ENCODE data around the gene ZNF516.

ZNF516 gene

DNA sequence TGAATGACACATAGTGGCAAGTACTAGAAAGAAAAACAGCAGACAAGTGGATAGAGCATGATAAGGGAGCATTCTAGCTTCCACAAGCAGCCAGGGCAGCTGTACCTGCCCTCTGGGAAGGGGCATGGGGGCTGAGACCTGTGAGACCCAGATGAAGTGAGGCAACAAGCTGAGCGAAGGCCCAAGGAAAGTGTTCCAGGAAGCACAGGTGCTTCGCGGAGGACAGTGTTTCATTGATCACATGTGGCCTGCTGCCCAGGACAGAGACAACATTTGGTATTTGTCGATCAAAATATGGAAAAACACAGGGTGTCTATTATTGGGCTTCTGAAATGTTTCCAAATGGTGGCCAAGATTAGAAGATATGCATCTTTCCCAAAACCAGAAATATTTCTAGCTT, 149.1 kb downstream of the ZNF516 start:
- no peak overlapping the region for H3K4me3 ChIP-seq (ENCODE audit: low read depth in 1 of 2, low read length in 2 of 2)
- no peaks in the 10 kb centered on the region for H3K27me3 ChIP-seq (ENCODE audit: control insufficient read depth in 1 of 2, insufficient read depth in 2 of 2, low read length in 2 of 2)
- H3K36me3 ChIP-seq (ENCODE audit: insufficient read depth, low read length), result no peaks in the 10 kb centered on the region
- H3K9me3 ChIP-seq (ENCODE audit: low read length), result no peaks in the 10 kb centered on the region
- no peak overlapping the region for H3K9ac ChIP-seq (ENCODE audit: low read length)
- H3K27ac ChIP-seq (ENCODE audit: low read depth, low read length), result no peak overlapping the region
- peaks cover 13% of the 10 kb centered on the region for H3K4me1 ChIP-seq (ENCODE audit: insufficient read depth, low read length)

DNA sequence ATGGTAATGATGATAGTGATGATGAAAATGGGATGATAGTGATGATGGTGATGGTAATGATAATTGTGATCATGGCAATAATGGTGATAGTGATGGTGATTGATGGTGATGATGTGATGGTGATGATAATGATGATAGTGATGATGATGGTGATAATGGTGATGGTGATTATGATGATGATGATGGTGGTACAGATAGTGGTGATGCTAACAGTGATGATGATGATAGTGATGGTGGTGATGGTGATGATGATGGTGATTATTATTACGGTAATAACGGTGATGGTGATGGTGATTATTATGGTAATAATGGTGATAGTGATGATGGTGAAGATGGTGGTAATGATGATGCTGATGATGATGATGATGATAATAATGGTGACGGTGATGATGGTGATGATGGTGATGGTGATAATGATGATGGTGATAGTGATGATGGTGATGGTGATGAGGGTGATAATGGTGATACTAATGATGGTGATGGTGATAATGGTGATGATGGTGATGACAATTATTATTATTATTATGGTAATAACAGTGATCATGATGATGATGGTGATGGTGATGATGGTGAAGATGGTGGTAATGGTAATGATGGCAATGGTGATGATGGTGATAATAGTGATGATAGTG, 151.0 kb downstream of the ZNF516 start:
- H3K9ac ChIP-seq (ENCODE audit: low read length), result no peak overlapping the region
- no peak overlapping the region for H3K4me3 ChIP-seq (ENCODE audit: low read depth in 1 of 2, low read length in 2 of 2)
- no peaks in the 10 kb centered on the region for H3K36me3 ChIP-seq (ENCODE audit: insufficient read depth, low read length)
- no peaks in the 10 kb centered on the region for H3K27me3 ChIP-seq (ENCODE audit: control insufficient read depth in 1 of 2, insufficient read depth in 2 of 2, low read length in 2 of 2)
- no peaks in the 10 kb centered on the region for H3K9me3 ChIP-seq (ENCODE audit: low read length)
- H3K4me1 ChIP-seq (ENCODE audit: insufficient read depth, low read length), result peaks cover 10% of the 10 kb centered on the region
- no peak overlapping the region for H3K27ac ChIP-seq (ENCODE audit: low read depth, low read length)

DNA sequence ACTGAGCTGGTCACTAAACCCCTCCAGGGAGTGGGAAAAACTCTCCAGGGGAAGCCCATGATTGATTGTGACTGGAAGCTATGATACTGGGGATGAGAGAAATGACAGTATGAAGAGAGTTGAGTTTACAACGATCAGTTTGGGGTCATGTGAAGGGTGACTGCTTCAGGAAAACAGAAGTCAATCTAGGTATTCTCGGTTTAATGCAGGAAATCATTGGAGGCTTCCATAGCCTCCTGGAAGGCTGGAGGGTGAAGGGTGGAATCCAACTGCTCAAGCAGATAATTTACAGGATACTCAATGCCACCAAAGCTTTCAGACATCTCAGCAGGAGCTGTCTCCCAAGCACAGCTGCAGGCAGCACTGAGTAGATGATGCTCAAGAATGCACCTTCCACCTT, 154.6 kb downstream of the ZNF516 start:
- Histone ChIP-seq H3K4me1 (ENCODE audit: insufficient read depth, low read length) (peaks cover 3% of the 10 kb centered on the region), H3K9ac (ENCODE audit: low read length) (no peak overlapping the region), H3K27ac (ENCODE audit: low read depth, low read length) (no peak overlapping the region), H3K9me3 (ENCODE audit: low read length) (no peaks in the 10 kb centered on the region), H3K27me3 (ENCODE audit: control insufficient read depth in 1 of 2, insufficient read depth in 2 of 2, low read length in 2 of 2) (no peaks in the 10 kb centered on the region), H3K4me3 (ENCODE audit: low read depth in 1 of 2, low read length in 2 of 2) (no peak overlapping the region), H3K36me3 (ENCODE audit: insufficient read depth, low read length) (no peaks in the 10 kb centered on the region)

DNA sequence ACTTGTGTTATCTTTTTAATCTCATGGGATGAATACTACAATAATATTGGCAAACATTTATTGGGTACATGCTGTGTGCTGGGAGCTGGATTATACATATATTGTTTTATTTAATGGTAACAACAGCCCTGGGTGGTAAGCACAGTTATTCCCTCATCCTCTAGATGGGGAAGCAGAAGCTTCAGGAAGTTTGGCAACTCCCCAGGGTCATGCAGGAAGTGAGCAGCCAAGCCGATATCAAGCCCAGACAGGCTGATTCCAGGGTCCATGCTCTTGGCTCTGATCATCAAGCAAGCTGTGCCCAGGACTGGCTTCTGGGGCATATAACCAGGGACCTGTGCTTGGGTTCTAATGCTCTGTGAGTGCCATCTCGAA, 155.8 kb downstream of the ZNF516 start:
- Histone ChIP-seq H3K27me3 (ENCODE audit: control insufficient read depth in 1 of 2, insufficient read depth in 2 of 2, low read length in 2 of 2) (no peaks in the 10 kb centered on the region), H3K27ac (ENCODE audit: low read depth, low read length) (no peak overlapping the region), H3K4me1 (ENCODE audit: insufficient read depth, low read length) (peaks cover 3% of the 10 kb centered on the region), H3K36me3 (ENCODE audit: insufficient read depth, low read length) (no peaks in the 10 kb centered on the region), H3K4me3 (ENCODE audit: low read depth in 1 of 2, low read length in 2 of 2) (no peak overlapping the region), H3K9ac (ENCODE audit: low read length) (no peak overlapping the region), H3K9me3 (ENCODE audit: low read length) (no peaks in the 10 kb centered on the region)

DNA sequence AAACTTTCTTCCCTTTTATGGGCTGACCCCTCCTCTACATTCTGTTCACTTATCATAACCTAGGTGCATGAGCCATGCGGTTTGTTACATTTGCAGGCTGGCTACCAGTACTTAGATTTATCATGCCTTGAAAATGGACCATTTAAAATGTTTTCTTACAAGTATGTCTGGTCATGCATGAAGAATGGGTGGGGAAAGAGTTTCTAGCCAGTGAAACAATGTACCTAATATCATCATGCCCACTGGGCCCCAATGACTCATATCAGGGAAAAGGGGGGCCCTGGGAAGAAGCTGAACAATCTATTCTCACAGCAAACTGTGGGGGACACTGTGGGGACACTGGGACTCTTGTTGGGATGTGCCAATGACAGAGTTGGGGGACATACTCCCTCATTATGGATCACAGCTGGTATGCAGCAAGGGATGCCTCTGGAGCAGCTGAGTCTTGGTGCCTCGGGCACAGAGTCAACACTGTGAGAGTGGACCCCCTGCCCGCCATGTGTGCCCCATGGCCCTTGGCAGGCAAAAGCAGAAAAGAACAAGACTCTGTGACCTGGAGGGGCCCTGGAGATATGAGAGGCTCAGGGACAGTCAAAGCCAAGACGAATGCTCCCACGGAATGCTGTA, 156.3 kb downstream of the ZNF516 start:
- Histone ChIP-seq H3K36me3 (ENCODE audit: insufficient read depth, low read length) (no peaks in the 10 kb centered on the region), H3K27me3 (ENCODE audit: control insufficient read depth in 1 of 2, insufficient read depth in 2 of 2, low read length in 2 of 2) (no peaks in the 10 kb centered on the region), H3K27ac (ENCODE audit: low read depth, low read length) (no peak overlapping the region), H3K9me3 (ENCODE audit: low read length) (no peaks in the 10 kb centered on the region), H3K9ac (ENCODE audit: low read length) (no peak overlapping the region), H3K4me1 (ENCODE audit: insufficient read depth, low read length) (peaks cover 3% of the 10 kb centered on the region), H3K4me3 (ENCODE audit: low read depth in 1 of 2, low read length in 2 of 2) (no peak overlapping the region)

DNA sequence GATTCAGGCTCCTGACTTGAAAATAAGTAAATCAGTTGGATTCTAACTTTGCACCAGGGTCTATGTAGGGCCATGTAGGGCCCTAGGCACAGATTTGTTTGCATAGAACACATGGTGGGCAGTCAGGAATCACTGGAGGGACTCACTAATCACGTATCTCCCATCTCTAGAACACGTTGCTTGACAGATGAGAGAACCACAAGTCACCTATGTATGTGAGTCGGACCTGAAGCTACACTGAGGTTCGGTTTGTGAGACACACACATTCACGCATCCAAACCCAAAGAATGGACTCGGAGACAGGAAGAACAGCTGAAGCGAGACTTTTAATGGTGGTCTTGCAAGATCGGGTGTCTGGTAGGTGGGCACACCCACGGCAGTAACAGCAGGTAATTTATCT, 157.0 kb downstream of the ZNF516 start:
- no peaks in the 10 kb centered on the region for H3K36me3 ChIP-seq (ENCODE audit: insufficient read depth, low read length)
- no peaks in the 10 kb centered on the region for H3K9me3 ChIP-seq (ENCODE audit: low read length)
- H3K9ac ChIP-seq (ENCODE audit: low read length), result no peak overlapping the region
- peaks cover 3% of the 10 kb centered on the region for H3K4me1 ChIP-seq (ENCODE audit: insufficient read depth, low read length)
- no peak overlapping the region for H3K4me3 ChIP-seq (ENCODE audit: low read depth in 1 of 2, low read length in 2 of 2)
- H3K27ac ChIP-seq (ENCODE audit: low read depth, low read length), result no peak overlapping the region
- no peaks in the 10 kb centered on the region for H3K27me3 ChIP-seq (ENCODE audit: control insufficient read depth in 1 of 2, insufficient read depth in 2 of 2, low read length in 2 of 2)

DNA sequence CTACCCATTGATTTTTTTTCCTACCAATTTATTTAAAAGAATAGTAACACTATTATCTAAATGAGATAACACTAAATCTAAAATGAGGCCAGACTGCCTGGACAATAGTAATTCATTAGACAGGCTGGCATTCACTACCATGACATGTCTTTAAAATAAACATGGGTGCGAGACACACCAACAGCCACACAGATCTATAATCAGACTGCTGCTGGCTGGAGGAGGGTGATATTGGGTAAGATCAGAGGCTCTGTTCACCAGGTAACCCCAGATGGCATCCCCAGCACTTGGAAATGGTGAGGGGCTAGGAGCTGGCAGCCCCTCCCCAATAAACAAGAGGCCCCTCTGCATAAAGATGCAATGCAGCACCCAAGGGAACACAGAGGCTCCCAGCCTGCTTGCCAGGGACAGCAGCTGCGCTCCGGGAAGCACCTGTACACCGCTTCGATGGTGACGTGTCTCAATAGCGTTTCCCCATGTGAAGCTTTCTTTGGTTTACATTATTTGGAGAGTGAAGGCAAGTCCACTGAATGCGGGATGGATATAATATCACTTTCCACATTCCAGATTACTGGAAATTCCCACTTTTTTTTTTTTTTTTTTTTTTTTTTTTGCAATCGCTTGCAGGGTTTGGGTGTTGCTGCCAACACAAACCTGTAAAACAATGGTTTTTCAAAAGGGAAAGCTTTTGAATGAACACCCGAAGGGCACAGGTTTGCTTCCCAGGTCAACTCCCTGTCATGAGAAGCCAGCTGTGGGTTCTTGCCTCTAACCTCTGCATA, 159.0 kb downstream of the ZNF516 start:
- peaks cover 3% of the 10 kb centered on the region for H3K4me1 ChIP-seq (ENCODE audit: insufficient read depth, low read length)
- H3K4me3 ChIP-seq (ENCODE audit: low read depth in 1 of 2, low read length in 2 of 2), result no peak overlapping the region
- no peaks in the 10 kb centered on the region for H3K27me3 ChIP-seq (ENCODE audit: control insufficient read depth in 1 of 2, insufficient read depth in 2 of 2, low read length in 2 of 2)
- H3K36me3 ChIP-seq (ENCODE audit: insufficient read depth, low read length), result no peaks in the 10 kb centered on the region
- no peaks in the 10 kb centered on the region for H3K9me3 ChIP-seq (ENCODE audit: low read length)
- no peak overlapping the region for H3K9ac ChIP-seq (ENCODE audit: low read length)
- H3K27ac ChIP-seq (ENCODE audit: low read depth, low read length), result no peak overlapping the region

DNA sequence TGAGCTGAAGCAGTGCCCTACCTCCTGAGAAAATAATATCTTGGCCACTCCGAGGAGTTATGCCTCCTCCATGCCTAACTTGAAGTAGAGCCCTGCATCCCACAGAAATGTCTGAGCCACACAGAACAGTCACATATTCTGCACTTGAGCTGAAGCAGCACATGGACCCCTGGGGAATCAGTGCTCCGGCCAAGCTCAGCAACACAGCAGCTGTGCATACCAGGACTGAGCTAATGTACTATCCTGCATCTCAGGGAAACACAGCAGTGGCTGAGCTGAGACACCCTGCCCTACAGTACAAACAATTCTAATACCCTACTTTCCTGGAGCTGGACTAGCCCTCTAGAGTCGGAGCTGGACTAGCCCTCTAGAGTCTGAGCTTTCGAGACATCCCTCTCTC, 166.9 kb downstream of the ZNF516 start:
- H3K27me3 ChIP-seq (ENCODE audit: control insufficient read depth in 1 of 2, insufficient read depth in 2 of 2, low read length in 2 of 2), result no peaks in the 10 kb centered on the region

DNA sequence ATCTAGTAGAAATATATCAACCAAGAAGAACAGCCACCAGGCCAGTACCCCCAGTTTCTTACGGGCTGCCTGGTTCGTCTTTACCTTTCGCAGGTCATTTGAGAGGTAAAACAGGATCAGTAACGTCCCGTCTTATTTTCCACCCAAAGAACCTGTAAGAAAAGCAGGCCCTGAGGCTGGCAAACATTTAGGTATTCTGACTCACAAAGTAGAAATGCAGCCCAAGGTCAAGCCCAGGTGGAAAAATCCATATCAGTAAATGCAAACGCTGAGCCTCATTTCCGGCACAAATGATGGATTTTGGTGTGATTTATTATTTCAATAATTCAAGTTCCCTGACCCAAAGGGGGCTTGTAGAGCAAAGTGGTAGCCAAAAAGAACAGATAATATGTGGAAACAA, 171.2 kb downstream of the ZNF516 start:
- Histone ChIP-seq H3K27me3 (ENCODE audit: control insufficient read depth in 1 of 2, insufficient read depth in 2 of 2, low read length in 2 of 2) (no peaks in the 10 kb centered on the region), H3K36me3 (ENCODE audit: insufficient read depth, low read length) (no peaks in the 10 kb centered on the region), H3K9me3 (ENCODE audit: low read length) (no peaks in the 10 kb centered on the region), H3K27ac (ENCODE audit: low read depth, low read length) (no peak overlapping the region), H3K9ac (ENCODE audit: low read length) (no peak overlapping the region), H3K4me1 (ENCODE audit: insufficient read depth, low read length) (no peaks in the 10 kb centered on the region), H3K4me3 (ENCODE audit: low read depth in 1 of 2, low read length in 2 of 2) (no peak overlapping the region)

More for the DNA sequence above, 166.9 kb downstream of the ZNF516 start:
- Histone ChIP-seq H3K36me3 (ENCODE audit: insufficient read depth, low read length) (no peaks in the 10 kb centered on the region), H3K9ac (ENCODE audit: low read length) (no peak overlapping the region), H3K4me1 (ENCODE audit: insufficient read depth, low read length) (no peaks in the 10 kb centered on the region), H3K27ac (ENCODE audit: low read depth, low read length) (no peak overlapping the region), H3K9me3 (ENCODE audit: low read length) (peaks cover 8% of the 10 kb centered on the region), H3K4me3 (ENCODE audit: low read depth in 1 of 2, low read length in 2 of 2) (no peak overlapping the region)

DNA sequence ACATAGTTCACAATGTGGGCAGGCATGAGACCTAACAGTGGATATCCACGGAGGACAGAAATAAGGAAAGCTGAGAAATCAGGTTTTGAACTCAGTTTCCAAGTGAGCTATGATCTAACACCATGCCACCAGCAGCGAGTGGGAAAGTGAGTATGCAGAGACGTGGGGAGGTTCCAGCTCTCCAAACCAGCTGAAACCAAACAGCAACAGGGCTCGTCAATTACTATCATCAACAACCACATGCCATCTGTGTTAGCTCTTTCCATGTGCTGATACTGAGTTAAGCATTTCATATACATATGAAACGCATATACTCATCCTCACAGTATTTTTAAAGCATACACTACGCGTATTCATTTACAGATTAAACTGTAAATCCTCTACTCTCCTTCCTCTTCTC, 172.4 kb downstream of the ZNF516 start:
- H3K27me3 ChIP-seq (ENCODE audit: control insufficient read depth in 1 of 2, insufficient read depth in 2 of 2, low read length in 2 of 2), result no peaks in the 10 kb centered on the region
- no peak overlapping the region for H3K9ac ChIP-seq (ENCODE audit: low read length)
- H3K9me3 ChIP-seq (ENCODE audit: low read length), result no peaks in the 10 kb centered on the region
- no peak overlapping the region for H3K4me3 ChIP-seq (ENCODE audit: low read depth in 1 of 2, low read length in 2 of 2)
- no peak overlapping the region for H3K27ac ChIP-seq (ENCODE audit: low read depth, low read length)
- no peaks in the 10 kb centered on the region for H3K4me1 ChIP-seq (ENCODE audit: insufficient read depth, low read length)
- no peaks in the 10 kb centered on the region for H3K36me3 ChIP-seq (ENCODE audit: insufficient read depth, low read length)

DNA sequence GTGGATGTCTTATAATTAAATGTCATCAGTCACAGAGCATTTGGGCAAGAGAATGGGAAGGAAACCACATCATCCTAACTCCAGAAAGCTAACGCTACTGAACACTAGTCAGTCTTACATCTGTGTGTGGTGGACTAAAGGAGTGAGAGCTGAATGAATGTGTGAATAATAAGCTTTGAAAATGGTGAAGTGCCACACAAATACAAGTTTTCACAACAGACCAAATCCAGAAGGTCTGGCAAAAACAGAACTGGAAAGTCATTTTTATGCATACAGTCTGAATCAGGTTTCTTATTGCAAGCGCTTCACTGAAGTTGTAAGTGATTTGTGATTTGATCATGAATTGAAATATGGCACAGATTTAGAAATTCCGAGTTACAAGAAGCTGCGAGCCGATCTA, 175.7 kb downstream of the ZNF516 start:
- no peak overlapping the region for H3K27ac ChIP-seq (ENCODE audit: low read depth, low read length)
- H3K4me3 ChIP-seq (ENCODE audit: low read depth in 1 of 2, low read length in 2 of 2), result no peak overlapping the region
- no peak overlapping the region for H3K9ac ChIP-seq (ENCODE audit: low read length)
- no peaks in the 10 kb centered on the region for H3K36me3 ChIP-seq (ENCODE audit: insufficient read depth, low read length)
- H3K4me1 ChIP-seq (ENCODE audit: insufficient read depth, low read length), result no peaks in the 10 kb centered on the region
- no peaks in the 10 kb centered on the region for H3K27me3 ChIP-seq (ENCODE audit: control insufficient read depth in 1 of 2, insufficient read depth in 2 of 2, low read length in 2 of 2)
- H3K9me3 ChIP-seq (ENCODE audit: low read length), result no peaks in the 10 kb centered on the region
